ENCODE results near the gene UGT3A1.

UGT3A1 gene

GRCh38 chr5:35904443-35905132 lies 86.6 kb downstream of the UGT3A1 start:
- H3K36me3 ChIP-seq (ENCODE audit: insufficient read depth, low read length) = no peaks in the 10 kb centered on the region
- no peaks in the 10 kb centered on the region for H3K4me1 ChIP-seq (ENCODE audit: control insufficient read depth, insufficient read depth, low read length)
- H3K27me3 ChIP-seq (ENCODE audit: control insufficient read depth, insufficient read depth, low read length) = no peaks in the 10 kb centered on the region
- no peak overlapping the region for H3K9ac ChIP-seq (ENCODE audit: low read depth, low read length)
- H3K4me2 ChIP-seq (ENCODE audit: low read length) = no peak overlapping the region
- H3K4me3 ChIP-seq (ENCODE audit: low read length) = no peak overlapping the region
- no peaks in the 10 kb centered on the region for H3K9me3 ChIP-seq (replicated peaks; ENCODE audit: low read length)

GRCh38 chr5:35903631-35904203 lies 87.5 kb downstream of the UGT3A1 start:
- Histone ChIP-seq H3K9ac (ENCODE audit: low read depth, low read length) (no peak overlapping the region), H3K4me1 (ENCODE audit: control insufficient read depth, insufficient read depth, low read length) (peaks cover 7% of the 10 kb centered on the region), H3K9me3 (replicated peaks; ENCODE audit: low read length) (no peaks in the 10 kb centered on the region), H3K4me3 (ENCODE audit: low read length) (no peak overlapping the region), H3K36me3 (ENCODE audit: insufficient read depth, low read length) (no peaks in the 10 kb centered on the region), H3K4me2 (ENCODE audit: low read length) (no peak overlapping the region), H3K27me3 (ENCODE audit: control insufficient read depth, insufficient read depth, low read length) (no peaks in the 10 kb centered on the region)

GRCh38 chr5:35902046-35902672 lies 89.0 kb downstream of the UGT3A1 start:
- no peak overlapping the region for H3K4me3 ChIP-seq (ENCODE audit: low read length)
- H3K4me2 ChIP-seq (ENCODE audit: low read length) = no peak overlapping the region
- H3K27me3 ChIP-seq (ENCODE audit: control insufficient read depth, insufficient read depth, low read length) = no peaks in the 10 kb centered on the region
- no peak overlapping the region for H3K9ac ChIP-seq (ENCODE audit: low read depth, low read length)
- H3K9me3 ChIP-seq (replicated peaks; ENCODE audit: low read length) = no peaks in the 10 kb centered on the region
- H3K36me3 ChIP-seq (ENCODE audit: insufficient read depth, low read length) = no peaks in the 10 kb centered on the region
- peaks cover 7% of the 10 kb centered on the region for H3K4me1 ChIP-seq (ENCODE audit: control insufficient read depth, insufficient read depth, low read length)

Data from skeletal muscle satellite cell (primary cell).